ENCODE measurements around the gene CYP4F12. TPM values are rescaled to one million over a fixed set of nuclear protein-coding genes. Genes with fewer than 3 reads are reported as not detected.

The CYP4F12 gene
- total RNA-seq (2014; rRNA removed; shearing (Covaris generic)) (0.09 TPM in 1 of 2 replicates, not detected in the other), total RNA-seq (2022) (not detected in 2 replicates), Bru-seq, nascent RNA (percentile 6 among the genes with signal in this experiment), BruChase-seq, experiment 1, labeled RNA remaining after a 6-hour chase (not detected), BruChase-seq, experiment 2, labeled RNA remaining after a 2-hour chase (not detected)
- long read RNA-seq, result 0 reads

GRCh38 chr19:15672580-15673175 lies at the start of gene CYP4F12:
Gene CYP4F12 (plus strand): TSS chr19:15673087. CDS start chr19:15673530, 443 bp downstream.
- no TSS peak for BruUV-seq (replicated peaks)
- Histone ChIP-seq H3K27ac (ENCODE audit: low read depth, low read length, poor library complexity, severe bottlenecking) (no peak within 1 kb of the TSS), H3K36me3 (ENCODE audit: insufficient read depth, low read length) (no peaks in the 10 kb centered on the region), H3K4me2 (ENCODE audit: low read length) (no peak within 1 kb of the TSS), H2AFZ (ENCODE audit: low read length) (no peak within 1 kb of the TSS), H3K4me1 (ENCODE audit: insufficient read depth, low read length, poor library complexity, severe bottlenecking) (no peaks in the 10 kb centered on the region), H4K20me1 (ENCODE audit: insufficient read depth, low read length) (no peaks in the 10 kb centered on the region), H3K9me3 (ENCODE audit: low read length) (no peaks in the 10 kb centered on the region), H3K4me3 (ENCODE audit: low read depth, low read length, poor library complexity, severe bottlenecking) (no peak within 1 kb of the TSS), H3K79me2 (ENCODE audit: insufficient read depth, low read depth, low read length) (no peaks in the 10 kb centered on the region), H3K9me2 (ENCODE audit: insufficient read depth, low read length) (no peaks in the 10 kb centered on the region)
- POLR2A ChIA-PET, result no interaction called here
- DNase-seq (ENCODE audit: low spot score), result no peak
- intact Hi-C loops (cut with micrococcal nuclease; ENCODE audit: unreplicated experiment), result no loop called here
- no peak for TF ChIP-seq CTCF (conservative IDR thresholded peaks at IDR 0.05; ENCODE audit: low read length)
- no peak for TF ChIP-seq EZH2phosphoT487 (IDR thresholded peaks at IDR 0.05; ENCODE audit: borderline replicate concordance, low read depth, low read length)
- CTCF ChIA-PET (ENCODE audit: unreplicated experiment), result no interaction called here

GRCh38 chr19:15623711-15624318 lies 49.1 kb upstream of the CYP4F12 start:
- DNase-seq (ENCODE audit: low spot score), result no peak
- Histone ChIP-seq H3K4me2 (ENCODE audit: low read length) (no peak overlapping the region), H4K20me1 (ENCODE audit: insufficient read depth, low read length) (no peaks in the 10 kb centered on the region), H3K4me1 (ENCODE audit: insufficient read depth, low read length, poor library complexity, severe bottlenecking) (no peaks in the 10 kb centered on the region), H3K36me3 (ENCODE audit: insufficient read depth, low read length) (no peaks in the 10 kb centered on the region), H3K4me3 (ENCODE audit: low read depth, low read length, poor library complexity, severe bottlenecking) (no peak overlapping the region), H3K9me3 (ENCODE audit: low read length) (no peaks in the 10 kb centered on the region), H3K27ac (ENCODE audit: low read depth, low read length, poor library complexity, severe bottlenecking) (no peak overlapping the region), H3K79me2 (ENCODE audit: insufficient read depth, low read depth, low read length) (no peaks in the 10 kb centered on the region), H3K9me2 (ENCODE audit: insufficient read depth, low read length) (no peaks in the 10 kb centered on the region), H2AFZ (ENCODE audit: low read length) (no peak overlapping the region)
- CTCF ChIA-PET (ENCODE audit: unreplicated experiment), result no interaction called here
- intact Hi-C loops (cut with micrococcal nuclease; ENCODE audit: unreplicated experiment), result loop anchor here (10.0 kb wide), 1 partner anchor 361 kb away; no protein-coding TSS in a partner anchor
- TF ChIP-seq CTCF (conservative IDR thresholded peaks at IDR 0.05; ENCODE audit: low read length) (no peak), EZH2phosphoT487 (IDR thresholded peaks at IDR 0.05; ENCODE audit: borderline replicate concordance, low read depth, low read length) (no peak)
- POLR2A ChIA-PET, result no interaction called here
- BruUV-seq (replicated peaks), result no TSS peak
